IMR-90 (cell line): ENCODE results near the gene CACNA2D1. TPM values are rescaled to one million over a fixed set of nuclear protein-coding genes. Genes with fewer than 3 reads are reported as not detected.

Source experiments
- ATAC-seq: fragments of 200-7000 bp; cut with Tn5 transposase; 2 replicates; pipeline ENCODE4 v1.9.1; 2020; ENCODE audit warnings: low read depth, mild to moderate bottlenecking, moderate library complexity
- BruUV-seq: library from RNA; stranded (reverse); fragments of 400-500 nt; replicated peaks from 2 replicates; lab custom pipeline; 2021; lab: Mats Ljungman, UMichigan
- CTCF ChIA-PET: fragments of 300-600 bp; formaldehyde crosslinking; extraction: SDS; loops from one replicate; lab custom pipeline; 2021; ENCODE audit warnings: antibody characterized with exemption; lab: Yijun Ruan, JAX
- POLR2A ChIA-PET: fragments of 300-600 bp; sonication (Branson Sonifier 250); formaldehyde crosslinking; loops from one replicate; lab custom pipeline; 2022; ENCODE audit warnings: antibody characterized with exemption; ENCODE audit not compliant: unreplicated experiment; lab: Charles Lee
- DNase-seq: peaks from one replicate; pipeline ENCODE4 v3.0.0; 2013
- H2AFZ ChIP-seq: replicated peaks from 2 replicates; pipeline ENCODE3; 2013; ENCODE audit warnings: low read length, mild to moderate bottlenecking; ENCODE audit not compliant: poor library complexity
- H2AK5ac ChIP-seq: 2 replicates; pipeline ENCODE4 v1.6.1; 2013; ENCODE audit warnings: low read depth, low read length, inconsistent platforms
- H2AK9ac ChIP-seq: replicated peaks from 2 replicates; pipeline ENCODE3; 2013; ENCODE audit warnings: mild to moderate bottlenecking, low read depth, low read length, moderate library complexity; ENCODE audit not compliant: poor library complexity
- H2BK120ac ChIP-seq: 2 replicates; pipeline ENCODE4 v1.6.1; 2013; ENCODE audit warnings: low read depth, low read length, inconsistent platforms
- H2BK15ac ChIP-seq: 3 replicates; pipeline ENCODE4 v1.6.1; 2013; ENCODE audit warnings: low read depth, low read length, inconsistent platforms
- H2BK20ac ChIP-seq: 2 replicates; pipeline ENCODE4 v1.6.1; 2013; ENCODE audit warnings: low read depth, mild to moderate bottlenecking, inconsistent platforms, low read length, moderate library complexity
- H2BK5ac ChIP-seq: 2 replicates; pipeline ENCODE4 v1.6.1; 2013; ENCODE audit warnings: mild to moderate bottlenecking, low read depth, low read length, inconsistent platforms; ENCODE audit not compliant: poor library complexity, severe bottlenecking
- H3K14ac ChIP-seq: replicated peaks from 2 replicates; pipeline ENCODE4 v1.6.1; 2013; ENCODE audit warnings: low read depth, low read length, inconsistent platforms
- H3K18ac ChIP-seq: 2 replicates; pipeline ENCODE4 v1.6.1; 2013; ENCODE audit warnings: low read depth, low read length, control low read depth
- H3K23ac ChIP-seq: 2 replicates; pipeline ENCODE4 v1.6.1; 2013; ENCODE audit warnings: low read depth, low read length, inconsistent platforms
- H3K27ac ChIP-seq: 2 replicates; pipeline ENCODE4 v1.5.1; 2013; ENCODE audit warnings: mild to moderate bottlenecking, control low read depth, low read length; ENCODE audit not compliant: insufficient read depth
- H3K27me3 ChIP-seq: 2 replicates; pipeline ENCODE4 v1.6.1; 2013; ENCODE audit warnings: low read length; ENCODE audit not compliant: control insufficient read depth, insufficient read depth
- H3K36me3 ChIP-seq: 2 replicates; pipeline ENCODE4 v1.6.1; 2013; ENCODE audit warnings: low read length, mixed read lengths; ENCODE audit not compliant: control insufficient read depth, insufficient read depth
- H3K4ac ChIP-seq: 2 replicates; pipeline ENCODE4 v1.6.1; 2013; ENCODE audit warnings: low read depth, low read length, inconsistent platforms
- H3K4me1 ChIP-seq: 2 replicates; pipeline ENCODE4 v1.6.1; 2013; ENCODE audit warnings: low read length, mixed read lengths; ENCODE audit not compliant: control insufficient read depth, insufficient read depth
- H3K4me2 ChIP-seq: 2 replicates; pipeline ENCODE4 v1.6.1; 2013; ENCODE audit warnings: low read depth, mild to moderate bottlenecking, control low read depth, low read length, moderate library complexity
- H3K4me3 ChIP-seq: 2 replicates; pipeline ENCODE4 v1.5.1; 2013; ENCODE audit warnings: low read depth, mild to moderate bottlenecking, control low read depth, low read length, moderate library complexity; ENCODE audit not compliant: insufficient read depth
- H3K56ac ChIP-seq: 2 replicates; pipeline ENCODE4 v1.6.1; 2013; ENCODE audit warnings: low read length, inconsistent platforms; ENCODE audit not compliant: insufficient read depth; ENCODE audit errors: extremely low read depth
- H3K79me1 ChIP-seq, 2 experiments: 2 replicates each; pipeline ENCODE4 v1.6.1; 2013; ENCODE audit warnings: low read length in 2 of 2, inconsistent platforms in 1 of 2, low read depth in 1 of 2
- H3K9ac ChIP-seq: 2 replicates; pipeline ENCODE4 v1.6.1; 2013; ENCODE audit warnings: low read depth, low read length, control low read depth
- H3K9me1 ChIP-seq: 2 replicates; pipeline ENCODE4 v1.6.1; 2013; ENCODE audit warnings: low read length, inconsistent platforms; ENCODE audit not compliant: insufficient read depth
- H3K9me3 ChIP-seq: 2 replicates; pipeline ENCODE4 v1.6.1; 2013; ENCODE audit warnings: low read length; ENCODE audit not compliant: control insufficient read depth, insufficient read depth
- H4K20me1 ChIP-seq: 2 replicates; pipeline ENCODE4 v1.6.1; 2013; ENCODE audit warnings: low read length, inconsistent platforms; ENCODE audit not compliant: insufficient read depth
- H4K5ac ChIP-seq: 2 replicates; pipeline ENCODE4 v1.6.1; 2013; ENCODE audit warnings: mild to moderate bottlenecking, low read depth, low read length, control low read depth
- H4K8ac ChIP-seq, 2 experiments: 2 replicates each; pipeline ENCODE4 v1.6.1; 2013; ENCODE audit warnings: low read depth in 2 of 2, low read length in 2 of 2, control low read depth in 1 of 2, inconsistent platforms in 1 of 2
- H4K91ac ChIP-seq: 2 replicates; pipeline ENCODE4 v1.6.1; 2013; ENCODE audit warnings: low read depth, low read length, inconsistent platforms; ENCODE audit not compliant: insufficient read depth
- BHLHE40 ChIP-seq: fragments of 150-350 bp; IDR thresholded peaks from 2 replicates; pipeline ENCODE4 v1.6.1; 2016; ENCODE audit warnings: mild to moderate bottlenecking, low read depth, low read length
- CTCF ChIP-seq: conservative IDR thresholded peaks from 2 replicates; pipeline ENCODE4 v1.5.1; 2012; ENCODE audit warnings: mild to moderate bottlenecking, low read depth, low read length, improper control_type of control experiment
- MXI1 ChIP-seq: IDR thresholded peaks from 2 replicates; pipeline ENCODE4 v1.6.1; 2012; ENCODE audit warnings: low read depth, mild to moderate bottlenecking, low read length, moderate library complexity, borderline replicate concordance
- NFE2L2 ChIP-seq: fragments of 150-350 bp; IDR thresholded peaks from 2 replicates; pipeline ENCODE4 v1.6.1; 2016; ENCODE audit warnings: low read depth, mild to moderate bottlenecking, low read length
- RAD21 ChIP-seq: IDR thresholded peaks from 2 replicates; pipeline ENCODE4 v1.6.1; 2012; ENCODE audit warnings: low read length, improper control_type of control experiment
- WGBS, 2 experiments: methylation state at CpG; one replicate each; pipeline versions ENCODE4 v1.1.5 to v1.1.7; 2013; ENCODE audit warnings: missing lambda C conversion rate in 2 of 2; ENCODE audit not compliant: insufficient read length in 1 of 2; ENCODE audit errors: extremely low coverage in 2 of 2; 5-methylcytosine and 5-hydroxymethylcytosine counted together
- dilution Hi-C: fragments of 300-500 bp; cut with HindIII; formaldehyde crosslinking; loops from one replicate; pipeline ENCODE4 v1.14.3; 2018; ENCODE audit warnings: low sequenced_read_pairs; ENCODE audit not compliant: unreplicated experiment
- in situ Hi-C: fragments of 300-500 bp; cut with MboI; formaldehyde crosslinking; loops from 3 replicates; pipeline ENCODE4 v1.14.3; 2019; ENCODE audit warnings: low sequenced_read_pairs, inconsistent platforms, mixed read lengths
- intact Hi-C: fragments of 100-400 bp; cut with micrococcal nuclease; formaldehyde crosslinking; loops from 2 replicates; pipeline ENCODE4 v1.10.0; 2022
- polyA plus RNA-seq, 3 experiments: library from polyadenylated mRNA; depleted of rRNA; stranded (reverse); fragments of >200 nt; gene quantifications; 2 replicates each; pipeline ENCODE4 v1.2.3, GENCODE V29; 2012; ENCODE audit warnings: low replicate concordance in 1 of 3
- total RNA-seq: library from RNA; depleted of rRNA; stranded (reverse); fragments of >200 nt; gene quantifications from 2 replicates; pipeline ENCODE4 v1.2.3, GENCODE V29; 2012

CACNA2D1 gene
- total and polyA plus RNA-seq, 2 of the 4 experiments (the other 2 are of a cell fraction), result 5.8 to 21.9 TPM

GRCh38 chr7:82012453-82012852, 431.1 kb downstream of the CACNA2D1 start:
- H2BK15ac ChIP-seq, result no peak overlapping the region
- no CpG with 5 or more reads among the region's 4 CpGs for WGBS, 2 experiments
- peaks cover 2% of the 10 kb centered on the region; the same call in 1 of the 2 replicates for H3K4me1 ChIP-seq
- no peak overlapping the region for H3K18ac ChIP-seq
- no peak overlapping the region for H2BK5ac ChIP-seq
- no peak overlapping the region for H3K9ac ChIP-seq
- H3K56ac ChIP-seq, result no peak overlapping the region
- H3K4me3 ChIP-seq, result no peak overlapping the region
- peak overlapping the region; percentile 20; the same call in 1 of the 2 replicates for H3K4me2 ChIP-seq
- no peak for TF ChIP-seq RAD21
- no peak for TF ChIP-seq CTCF
- TF ChIP-seq NFE2L2, result no peak
- no peak for TF ChIP-seq MXI1
- TF ChIP-seq BHLHE40, result no peak
- H4K8ac ChIP-seq, result no peak overlapping the region
- H2AK5ac ChIP-seq, result no peak overlapping the region
- H4K91ac ChIP-seq, result no peak overlapping the region
- no peaks in the 10 kb centered on the region for H3K79me1 ChIP-seq
- no peak overlapping the region for H2AK9ac ChIP-seq
- intact Hi-C loops, result no loop called here
- in situ Hi-C loops, result no loop called here
- no peak overlapping the region for H2BK20ac ChIP-seq
- H2BK120ac ChIP-seq, result no peak overlapping the region
- POLR2A ChIA-PET, result no interaction called here
- no peak overlapping the region for H4K5ac ChIP-seq
- no peaks in the 10 kb centered on the region for H3K9me3 ChIP-seq
- no peaks in the 10 kb centered on the region for H4K20me1 ChIP-seq
- H3K23ac ChIP-seq, result no peak overlapping the region
- CTCF ChIA-PET, result no interaction called here
- H3K27ac ChIP-seq, result no peak overlapping the region
- no peaks in the 10 kb centered on the region for H3K27me3 ChIP-seq
- no peak overlapping the region for H3K4ac ChIP-seq
- peak; percentile 42; the same call in 1 of the 2 replicates for ATAC-seq
- no peak overlapping the region for H3K14ac ChIP-seq
- dilution Hi-C loops, result no loop called here
- no peaks in the 10 kb centered on the region; the same call in 1 of the 2 replicates for H3K9me1 ChIP-seq
- DNase-seq, result peak; percentile 35
- BruUV-seq, result no TSS peak
- H3K36me3 ChIP-seq, result no peaks in the 10 kb centered on the region
- H2AFZ ChIP-seq, result no peak overlapping the region
